Caco-2 (cell line): ENCODE measurements around the gene NLGN1. TPM values are rescaled to one million over a fixed set of nuclear protein-coding genes. Genes with fewer than 3 reads are reported as not detected.

Source experiments
- BruUV-seq: library from RNA; stranded (reverse); fragments of 400-500 nt; replicated peaks from 2 replicates; lab custom pipeline; 2021; lab: Mats Ljungman, UMichigan
- CTCF ChIA-PET: fragments of 300-600 bp; sonication (Branson Sonifier 250); formaldehyde crosslinking; loops from one replicate; lab custom pipeline; 2022; ENCODE audit warnings: antibody characterized with exemption; lab: Charles Lee
- POLR2A ChIA-PET: fragments of 300-600 bp; sonication (Branson Sonifier 250); formaldehyde crosslinking; loops from one replicate; lab custom pipeline; 2022; ENCODE audit warnings: antibody characterized with exemption; lab: Charles Lee
- DNase-seq, 2 experiments: peaks; one replicate each; pipeline versions ENCODE4 v3.0.0 to v3.0.0-alpha.2; 2020 to 2022
- H3K27me3 ChIP-seq: replicated peaks from 2 replicates; pipeline ENCODE4 v1.6.0; 2011; ENCODE audit warnings: low read length; ENCODE audit not compliant: control insufficient read depth, insufficient read depth
- H3K36me3 ChIP-seq: 2 replicates; pipeline ENCODE4 v1.5.1; 2011; ENCODE audit warnings: low read length; ENCODE audit not compliant: control insufficient read depth, insufficient read depth
- H3K4me1 ChIP-seq: fragments of 250-450 bp; sonication (Bioruptor Pico); 2 replicates; pipeline ENCODE4 v1.5.1; 2020; ENCODE audit warnings: mild to moderate bottlenecking
- H3K4me3 ChIP-seq: 2 replicates; pipeline ENCODE4 v1.5.1; 2011; ENCODE audit warnings: low read depth, mild to moderate bottlenecking, control low read depth, low read length
- H3K9me3 ChIP-seq: fragments of 250-450 bp; sonication (Bioruptor Pico); 2 replicates; pipeline ENCODE4 v1.5.1; 2020; ENCODE audit warnings: mild to moderate bottlenecking, moderate library complexity
- H3K27ac Mint-ChIP-seq: one replicate; pipeline ENCODE4 v1.8.0; 2022; ENCODE audit warnings: mixed read lengths; ENCODE audit not compliant: unreplicated experiment
- H3K27me3 Mint-ChIP-seq: one replicate; pipeline ENCODE4 v1.8.0; 2022; ENCODE audit warnings: mixed read lengths; ENCODE audit not compliant: insufficient read depth, unreplicated experiment
- H3K36me3 Mint-ChIP-seq: one replicate; pipeline ENCODE4 v1.8.0; 2022; ENCODE audit warnings: mild to moderate bottlenecking, mixed read lengths; ENCODE audit not compliant: insufficient read depth, unreplicated experiment
- H3K4me1 Mint-ChIP-seq: one replicate; pipeline ENCODE4 v1.8.0; 2022; ENCODE audit warnings: low read depth, mixed read lengths; ENCODE audit not compliant: unreplicated experiment
- H3K4me3 Mint-ChIP-seq: one replicate; pipeline ENCODE4 v1.8.0; 2022; ENCODE audit warnings: mild to moderate bottlenecking, moderate library complexity, mixed read lengths; ENCODE audit not compliant: unreplicated experiment
- H3K9me3 Mint-ChIP-seq: one replicate; pipeline ENCODE4 v1.8.0; 2022; ENCODE audit warnings: mixed read lengths; ENCODE audit not compliant: unreplicated experiment
- CTCF ChIP-seq, 2 experiments: fragments of 200-600 bp in 1 of 2; IDR thresholded peaks; 1 replicate in 1 of 2; 2 replicates in 1 of 2; pipeline versions ENCODE4 v1.5.1 to v1.8.0; 2011 to 2022; ENCODE audit warnings: antibody characterized with exemption in 1 of 2, control low read depth in 1 of 2, inconsistent platforms in 1 of 2, low read depth in 1 of 2, low read length in 1 of 2, mild to moderate bottlenecking in 1 of 2, moderate library complexity in 1 of 2; ENCODE audit not compliant: insufficient read depth in 1 of 2, severe bottlenecking in 1 of 2, unreplicated experiment in 1 of 2
- intact Hi-C: fragments of 100-400 bp; cut with micrococcal nuclease; formaldehyde crosslinking; loops from one replicate; pipeline ENCODE4 v1.10.0; 2022; ENCODE audit not compliant: unreplicated experiment
- total RNA-seq: library from RNA; stranded (reverse); gene quantifications from 2 replicates; pipeline ENCODE4 v1.2.3, GENCODE V29; 2022

Gene NLGN1
- total RNA-seq, 1 experiment from 2014 or later = not detected

- H3K36me3 Mint-ChIP-seq = no peaks in the 10 kb centered on the region
- H3K9me3 Mint-ChIP-seq = no peaks in the 10 kb centered on the region
- no peak overlapping the region for H3K4me3 Mint-ChIP-seq
- intact Hi-C loops = no loop called here
- DNase-seq = no peak
- TF ChIP-seq CTCF (IDR thresholded peaks at IDR 0.05; ENCODE audit: insufficient read depth in 1 of 2, low read depth in 1 of 2, low read length in 1 of 2, severe bottlenecking in 1 of 2, unreplicated experiment in 1 of 2) = no peak
- no peak overlapping the region for H3K27ac Mint-ChIP-seq
- Histone ChIP-seq H3K36me3 (no peaks in the 10 kb centered on the region), H3K27me3 (no peaks in the 10 kb centered on the region), H3K4me1 (no peaks in the 10 kb centered on the region), H3K9me3 (no peaks in the 10 kb centered on the region), H3K4me3 (no peak overlapping the region)
- H3K4me1 Mint-ChIP-seq = no peaks in the 10 kb centered on the region
- ChIA-PET CTCF (no interaction called here), POLR2A (no interaction called here)
- H3K27me3 Mint-ChIP-seq = peaks cover 2% of the 10 kb centered on the region
- BruUV-seq = no TSS peak
Measured at GRCh38 chr3:173913397-173913796, 515.9 kb downstream of the NLGN1 start.

- H3K4me1 Mint-ChIP-seq = no peaks in the 10 kb centered on the region
- no peak overlapping the region for H3K4me3 Mint-ChIP-seq
- no peaks in the 10 kb centered on the region for H3K9me3 Mint-ChIP-seq
- CTCF ChIA-PET = no interaction called here
- peaks cover 2% of the 10 kb centered on the region for H3K27me3 Mint-ChIP-seq
- Histone ChIP-seq H3K4me1 (no peaks in the 10 kb centered on the region), H3K9me3 (no peaks in the 10 kb centered on the region), H3K36me3 (no peaks in the 10 kb centered on the region), H3K4me3 (no peak overlapping the region), H3K27me3 (no peaks in the 10 kb centered on the region)
- no peak overlapping the region for H3K27ac Mint-ChIP-seq
- TF ChIP-seq CTCF (IDR thresholded peaks at IDR 0.05; ENCODE audit: insufficient read depth in 1 of 2, low read depth in 1 of 2, low read length in 1 of 2, severe bottlenecking in 1 of 2, unreplicated experiment in 1 of 2) = no peak
- BruUV-seq = no TSS peak
- DNase-seq = no peak
- no peaks in the 10 kb centered on the region for H3K36me3 Mint-ChIP-seq
- intact Hi-C loops = no loop called here
- POLR2A ChIA-PET = no interaction called here
Measured at GRCh38 chr3:173913974-173914421, 516.5 kb downstream of the NLGN1 start.

GRCh38 chr3:173916799-173917198, 519.3 kb downstream of the NLGN1 start:
- TF ChIP-seq CTCF (IDR thresholded peaks at IDR 0.05; ENCODE audit: insufficient read depth in 1 of 2, low read depth in 1 of 2, low read length in 1 of 2, severe bottlenecking in 1 of 2, unreplicated experiment in 1 of 2) = no peak
- intact Hi-C loops = no loop called here
- ChIA-PET POLR2A (no interaction called here), CTCF (no interaction called here)
- no peak overlapping the region for H3K4me3 Mint-ChIP-seq
- no peaks in the 10 kb centered on the region for H3K27me3 Mint-ChIP-seq
- no peaks in the 10 kb centered on the region for H3K4me1 Mint-ChIP-seq
- Histone ChIP-seq H3K4me3 (no peak overlapping the region), H3K36me3 (no peaks in the 10 kb centered on the region), H3K27me3 (no peaks in the 10 kb centered on the region), H3K9me3 (no peaks in the 10 kb centered on the region), H3K4me1 (no peaks in the 10 kb centered on the region)
- H3K27ac Mint-ChIP-seq = no peak overlapping the region
- no peaks in the 10 kb centered on the region for H3K36me3 Mint-ChIP-seq
- DNase-seq = no peak
- no TSS peak for BruUV-seq
- H3K9me3 Mint-ChIP-seq = no peaks in the 10 kb centered on the region
